NCI-H1092 treated with DMSO at 0.1 percent for 48 hours (cell line): ENCODE measurements around the gene PRG3.
A peak's percentile ranks its signal among the peaks of the same experiment; 100 is the strongest.

Source experiments
- DNase-seq: peaks from one replicate; lab custom pipeline; 2025; lab: John Stamatoyannopoulos, UW

The PRG3 gene, protein sequence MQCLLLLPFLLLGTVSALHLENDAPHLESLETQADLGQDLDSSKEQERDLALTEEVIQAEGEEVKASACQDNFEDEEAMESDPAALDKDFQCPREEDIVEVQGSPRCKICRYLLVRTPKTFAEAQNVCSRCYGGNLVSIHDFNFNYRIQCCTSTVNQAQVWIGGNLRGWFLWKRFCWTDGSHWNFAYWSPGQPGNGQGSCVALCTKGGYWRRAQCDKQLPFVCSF

DNA sequence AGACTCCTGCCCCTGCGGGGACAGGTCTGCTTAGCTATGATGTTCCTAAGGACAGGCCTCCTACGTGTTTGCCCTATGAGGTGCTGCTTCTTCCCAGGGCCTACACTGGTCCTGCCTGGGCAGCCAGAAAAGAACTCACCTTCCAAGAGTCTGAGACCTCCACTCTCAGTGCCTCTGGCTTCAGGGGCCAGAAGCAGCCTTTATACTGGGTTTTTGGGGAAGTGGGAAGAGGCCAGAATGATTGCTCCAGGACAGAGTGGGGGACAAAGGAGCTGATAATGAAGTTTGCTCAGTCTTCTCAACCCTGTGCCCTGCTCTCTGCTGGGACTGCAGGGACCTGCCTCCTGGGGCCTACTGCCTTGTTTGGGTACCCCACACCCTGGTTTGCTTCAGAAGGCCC lies at the start of gene PRG3:
Gene PRG3 (minus strand): TSS at position 176 of the 400 bp plus-strand sequence. CDS start 442 bp downstream, outside the sequence.
- no peak for DNase-seq

DNA sequence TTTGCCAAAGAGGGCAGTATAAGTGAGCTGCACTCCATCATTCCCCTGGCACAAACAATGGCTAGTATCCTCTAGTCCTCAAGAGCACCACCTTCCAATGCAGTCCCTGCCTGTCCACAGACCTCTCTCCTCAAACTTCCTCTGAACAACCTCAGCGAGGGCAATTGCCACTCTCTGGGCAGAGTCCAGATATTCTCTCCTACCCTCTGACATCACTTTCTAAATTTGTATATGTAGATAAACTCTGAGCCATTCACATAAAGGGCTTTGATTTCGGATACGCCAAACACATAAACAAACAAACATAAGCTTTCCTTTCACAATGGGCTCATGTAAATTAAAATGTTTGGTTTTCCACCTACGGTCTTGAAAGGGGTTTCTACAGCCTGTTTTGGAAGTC lies 49.0 kb upstream of the PRG3 start:
- peak; percentile 34 for DNase-seq

DNA sequence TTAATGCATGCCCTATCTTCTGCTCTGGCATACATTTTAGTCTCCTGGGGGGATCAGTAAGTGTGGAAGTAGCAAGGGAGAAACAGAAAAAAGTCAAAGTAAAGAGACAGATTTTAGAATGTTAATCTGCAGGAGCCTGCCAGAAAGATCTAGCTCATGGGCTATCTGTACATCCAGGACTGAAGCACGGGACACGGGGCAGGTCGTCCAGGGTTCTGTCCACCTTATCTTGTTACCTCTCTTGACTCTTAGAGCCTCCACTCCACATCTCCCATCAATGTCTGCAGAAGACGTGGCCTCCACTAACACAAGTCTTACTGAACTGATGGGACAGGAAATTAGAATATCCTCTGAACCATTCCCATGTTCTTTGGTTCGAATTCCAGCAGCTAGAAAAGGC lies 47.7 kb upstream of the PRG3 start:
- no peak for DNase-seq

DNA sequence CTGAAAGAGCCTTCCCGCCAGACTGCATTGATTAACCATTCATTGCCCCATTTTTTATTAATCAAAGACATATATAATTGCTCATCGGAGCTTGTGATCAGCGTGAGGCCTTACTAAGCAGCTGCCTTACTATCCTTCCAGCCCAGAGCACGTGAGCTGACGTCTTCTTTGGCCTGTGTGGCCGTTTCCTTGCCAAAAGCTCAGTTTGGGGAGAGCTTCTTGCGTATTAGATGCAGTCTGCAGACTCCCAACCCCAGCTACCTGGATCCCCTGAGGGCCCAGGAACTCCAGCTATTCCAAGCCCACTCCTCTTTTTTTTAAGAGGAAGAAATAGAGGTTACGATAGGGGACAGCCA lies 46.8 kb upstream of the PRG3 start:
- DNase-seq = no peak

DNA sequence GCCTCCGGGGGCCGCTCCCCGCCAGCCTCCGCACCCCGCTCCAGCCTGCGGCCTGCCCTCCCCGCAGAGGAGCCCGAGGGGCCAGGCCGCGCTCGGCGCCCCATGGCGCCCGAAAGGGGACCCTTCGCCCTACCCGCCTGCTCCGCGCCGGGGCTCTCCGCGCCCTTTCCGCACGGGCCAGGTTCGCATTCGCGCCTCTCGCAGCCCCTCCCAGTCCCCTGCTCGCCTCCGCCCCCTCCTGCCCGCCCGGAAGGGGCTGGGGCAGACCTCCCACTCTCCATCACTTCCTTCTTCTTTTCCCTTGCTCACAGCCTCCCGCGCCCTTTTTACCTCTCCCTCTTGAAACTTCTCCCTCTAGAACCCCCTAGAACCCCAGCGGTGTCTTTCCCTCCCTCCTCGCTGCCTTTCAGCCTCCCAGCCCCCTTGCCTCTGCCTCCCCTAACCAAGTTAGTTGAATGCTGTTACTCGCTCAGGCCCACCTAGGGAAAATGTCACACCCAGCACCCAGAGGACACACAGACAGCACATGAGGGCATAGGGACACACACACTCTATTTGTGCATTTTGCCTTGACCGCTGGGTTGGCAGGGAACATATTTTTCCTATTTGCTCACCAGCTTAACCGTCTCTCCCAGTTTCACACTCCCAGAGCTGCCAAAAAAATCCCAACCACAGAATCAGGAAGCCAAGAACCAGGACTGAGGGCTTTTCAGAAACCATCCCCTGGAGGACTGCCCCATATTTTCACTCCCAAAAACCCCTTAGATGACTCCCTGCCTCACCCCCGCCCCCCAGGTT lies 46.2 kb upstream of the PRG3 start, which contains the start of gene SLC43A3:
Gene SLC43A3 (minus strand): TSS at position 193 of the 798 bp plus-strand sequence. CDS start 949 bp downstream, outside the sequence.
- DNase-seq = peak; percentile 30

DNA sequence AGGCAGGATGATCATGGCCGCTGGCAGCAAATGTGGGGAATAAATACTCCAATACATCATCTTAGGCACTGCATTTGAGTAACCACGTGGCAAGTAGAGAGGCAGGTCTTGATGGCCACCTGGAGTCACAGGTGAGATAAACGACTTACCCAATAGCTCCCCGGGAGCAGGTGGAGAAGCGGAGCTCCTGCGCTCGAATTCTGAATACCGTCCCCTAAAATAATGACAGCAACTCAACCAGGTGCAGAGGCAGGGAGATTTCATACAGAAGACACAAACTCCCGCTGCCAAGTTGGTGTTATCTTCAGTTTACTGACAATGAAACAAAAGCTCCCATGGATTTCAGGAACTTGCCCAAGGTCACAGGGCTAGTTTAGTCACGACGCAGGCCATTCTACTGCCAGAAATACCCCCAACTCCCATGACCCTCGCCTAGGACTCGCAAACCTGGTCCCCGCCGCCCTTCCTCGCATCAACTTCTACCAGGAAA lies 45.5 kb upstream of the PRG3 start:
- peak; percentile 7 for DNase-seq

DNA sequence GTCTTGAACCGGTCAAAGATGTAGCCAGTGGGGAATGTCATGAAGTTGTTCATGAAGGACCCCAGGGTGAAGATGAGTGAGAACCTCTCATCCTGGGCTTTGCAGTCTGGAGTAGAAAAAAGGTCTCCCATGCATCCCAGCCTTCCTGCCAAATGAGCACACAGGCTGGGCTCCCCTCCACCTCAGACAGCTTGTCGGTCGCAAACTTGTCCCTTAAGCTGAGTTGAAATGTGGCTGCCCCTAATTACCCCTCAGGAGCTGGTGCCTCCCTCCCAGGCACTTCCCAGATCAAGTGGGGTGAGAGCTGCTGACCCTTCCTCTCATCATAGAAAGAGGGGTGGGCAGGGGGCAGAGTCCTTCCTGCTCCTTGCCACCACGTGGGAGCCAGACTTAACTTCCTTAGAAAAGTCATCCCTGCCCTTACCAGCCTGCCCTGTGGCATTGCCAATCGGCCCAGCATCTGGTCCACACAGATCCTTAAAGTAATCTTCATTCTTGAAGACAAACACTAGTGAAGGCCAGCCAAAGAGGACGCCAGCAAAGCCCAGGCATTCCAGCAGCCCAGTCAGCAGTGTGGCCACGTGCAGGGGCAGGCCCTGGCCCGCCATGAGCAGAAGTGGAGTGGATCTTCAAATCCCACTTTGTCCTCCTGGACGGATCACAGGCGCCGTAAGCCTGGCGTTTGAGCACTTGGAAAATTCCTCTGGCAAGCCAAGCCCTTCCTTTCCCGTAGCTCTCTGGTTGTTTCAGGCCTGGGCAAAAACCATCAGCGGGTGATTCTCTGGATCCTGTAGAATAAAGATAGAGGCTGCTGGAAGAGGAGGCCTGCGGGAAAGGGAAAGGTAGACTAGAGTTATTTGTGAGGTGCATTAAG lies 44.9 kb upstream of the PRG3 start:
- DNase-seq = no peak

DNA sequence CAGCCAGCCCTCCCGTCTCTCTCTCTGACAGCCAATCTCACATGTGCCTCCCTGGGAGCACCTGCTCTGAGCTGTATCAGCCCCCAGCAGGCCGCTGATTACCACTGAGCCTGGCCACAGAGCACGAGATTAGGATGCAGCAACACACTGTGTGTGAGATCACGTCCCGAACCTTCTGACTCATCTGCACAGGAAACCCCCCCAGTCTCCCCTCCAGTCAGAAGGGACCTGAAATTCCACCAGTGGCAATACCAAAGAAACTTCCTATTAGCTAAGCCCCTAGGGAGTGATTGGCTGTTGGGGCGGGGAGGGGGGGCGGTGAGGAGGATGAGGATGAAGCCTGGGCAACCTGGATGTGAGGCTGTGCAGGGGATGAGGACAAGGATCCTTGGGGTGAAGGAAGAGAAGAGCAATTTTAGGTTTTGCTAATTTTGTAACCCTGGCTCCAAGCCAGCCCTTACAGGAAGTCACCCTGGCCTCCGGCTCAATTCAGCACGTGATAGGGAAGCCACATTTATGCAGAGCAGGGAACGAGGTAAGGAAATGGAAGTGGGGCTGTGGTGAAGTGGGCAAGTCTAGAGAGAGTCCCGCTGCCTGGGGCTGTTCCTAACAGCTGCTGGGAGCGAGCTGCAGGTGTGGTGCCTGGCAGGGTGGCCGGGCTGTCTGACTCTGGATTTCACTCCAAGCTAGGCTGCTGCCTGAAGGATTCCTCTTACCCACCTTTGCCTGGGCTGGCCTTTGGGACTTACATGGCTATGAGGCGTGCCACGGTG lies 44.0 kb upstream of the PRG3 start:
- no peak for DNase-seq

DNA sequence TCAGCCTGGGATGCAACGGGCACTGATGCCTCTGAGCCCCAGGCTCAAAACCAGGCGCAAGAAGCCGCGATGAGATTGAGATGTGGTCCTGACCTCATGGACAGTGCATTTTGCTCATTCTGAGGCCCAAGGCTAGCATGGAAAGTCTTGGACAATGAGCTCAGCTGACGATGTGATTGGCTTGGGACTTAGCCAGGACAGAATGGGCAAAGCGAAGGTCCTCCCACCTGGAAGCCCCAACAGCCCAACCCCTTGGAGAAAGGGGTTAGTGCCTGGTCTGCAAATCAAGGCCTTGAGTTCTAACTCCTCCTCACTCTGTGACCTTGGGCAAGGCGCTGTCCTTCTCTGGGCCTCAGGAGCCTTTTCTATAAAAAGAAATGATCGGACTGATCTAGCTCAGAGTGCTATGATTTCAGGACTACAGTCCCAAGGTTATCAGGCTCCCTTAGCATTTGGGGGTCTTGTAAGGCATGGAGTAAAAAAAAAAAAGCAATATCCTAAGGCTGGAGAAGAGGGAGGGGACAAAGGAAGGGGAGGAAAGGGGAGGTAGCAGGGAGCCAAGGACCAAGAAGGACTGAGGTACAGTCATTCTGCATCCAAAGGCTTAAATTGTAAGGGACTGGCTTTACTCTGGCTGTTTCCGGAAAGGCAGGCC lies 43.3 kb upstream of the PRG3 start:
- no peak for DNase-seq

DNA sequence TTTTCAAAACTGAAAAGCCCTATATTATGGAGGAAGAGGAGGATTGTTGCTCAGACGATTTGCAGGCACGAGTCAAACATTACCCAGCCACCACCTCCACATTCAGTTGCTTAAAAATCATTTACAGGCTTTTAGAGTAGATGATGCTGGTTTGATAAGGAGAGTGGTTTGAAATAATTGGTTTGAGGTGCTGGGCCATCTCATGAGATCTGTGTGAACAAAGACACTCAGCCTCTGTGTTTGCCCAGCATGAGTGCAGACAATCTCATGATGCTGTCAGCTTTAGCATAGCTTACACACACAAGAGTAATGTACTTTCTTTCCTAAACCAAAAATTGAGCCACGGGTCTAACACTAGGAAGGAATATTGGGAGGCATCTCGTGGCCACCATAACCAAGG lies 41.7 kb upstream of the PRG3 start:
- no peak for DNase-seq

DNA sequence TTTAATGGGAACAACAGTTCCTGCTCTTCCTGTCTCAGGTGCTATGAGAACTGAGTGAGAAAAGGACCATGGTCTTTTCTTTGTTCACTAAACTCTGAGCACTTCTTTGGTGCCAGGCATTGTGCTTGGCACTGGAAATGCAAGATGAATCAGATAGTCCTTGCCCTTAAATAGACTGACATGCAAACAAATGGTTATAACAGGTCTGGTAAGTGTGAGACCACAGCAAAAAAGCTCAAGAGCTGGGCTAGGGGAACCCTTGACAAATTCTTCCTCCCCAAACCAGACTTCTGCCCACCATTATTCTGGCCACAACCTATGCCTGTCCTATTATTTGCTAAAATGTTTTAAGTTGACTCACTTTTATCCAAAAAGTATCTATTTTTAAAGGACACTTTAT lies 40.9 kb upstream of the PRG3 start:
- DNase-seq = no peak

DNA sequence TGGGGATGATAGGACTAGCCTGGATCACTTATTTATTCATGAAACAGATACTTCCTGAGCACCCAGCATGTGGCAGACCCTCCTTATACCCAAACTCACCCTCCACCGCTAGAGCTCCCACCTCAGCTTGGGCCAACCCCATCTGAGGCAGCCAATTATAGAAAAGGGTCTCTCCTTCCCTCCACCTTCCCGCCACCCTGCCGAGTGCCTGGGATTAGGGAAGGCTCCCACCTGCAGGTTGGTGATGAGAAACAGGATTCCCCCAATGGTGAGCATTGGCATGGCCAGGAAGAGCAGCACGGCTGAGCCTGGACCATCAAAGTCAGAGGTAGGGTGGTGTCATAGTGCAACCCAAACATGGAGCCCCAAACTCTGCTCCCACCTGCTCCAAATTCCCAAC lies 40.1 kb upstream of the PRG3 start:
- no peak for DNase-seq

DNA sequence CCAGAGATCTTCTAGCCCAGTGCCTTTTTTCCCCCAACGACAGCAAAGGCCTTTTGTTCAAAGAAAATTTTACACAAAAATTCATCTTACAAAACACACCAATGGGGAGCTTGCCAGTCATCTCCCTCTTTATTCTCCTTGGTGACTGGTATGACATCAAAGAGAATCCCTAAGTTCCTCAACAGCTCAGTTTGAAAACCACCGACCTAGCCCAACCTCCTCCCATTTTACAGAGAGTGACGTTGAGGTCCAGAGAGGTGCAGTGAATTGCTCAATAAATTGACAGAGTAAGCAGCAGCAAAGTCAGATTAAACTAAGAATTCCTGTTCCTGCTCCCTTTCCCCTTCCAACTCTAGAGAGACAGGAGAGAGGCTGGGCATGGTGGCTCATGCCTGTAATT lies 38.2 kb upstream of the PRG3 start:
- no peak for DNase-seq

DNA sequence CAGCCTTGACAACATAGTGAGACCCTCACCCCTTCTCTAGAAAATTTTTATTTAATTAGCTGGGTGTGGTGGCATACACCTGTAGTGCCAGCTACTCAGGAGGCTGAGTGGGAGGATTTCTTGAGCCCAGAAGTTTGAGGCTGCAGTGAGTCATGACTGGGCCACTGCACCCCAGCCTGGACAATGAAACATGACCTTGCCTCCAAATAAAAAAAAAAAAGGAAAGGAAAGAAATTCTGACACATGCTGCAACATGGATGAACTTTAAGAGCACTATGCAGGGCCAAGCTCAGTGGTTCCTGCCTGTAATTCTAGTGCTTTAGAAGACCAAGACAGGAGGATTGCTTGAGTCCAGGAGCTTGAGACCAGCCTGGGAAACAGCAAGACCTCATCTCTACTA lies 37.2 kb upstream of the PRG3 start:
- no peak for DNase-seq

DNA sequence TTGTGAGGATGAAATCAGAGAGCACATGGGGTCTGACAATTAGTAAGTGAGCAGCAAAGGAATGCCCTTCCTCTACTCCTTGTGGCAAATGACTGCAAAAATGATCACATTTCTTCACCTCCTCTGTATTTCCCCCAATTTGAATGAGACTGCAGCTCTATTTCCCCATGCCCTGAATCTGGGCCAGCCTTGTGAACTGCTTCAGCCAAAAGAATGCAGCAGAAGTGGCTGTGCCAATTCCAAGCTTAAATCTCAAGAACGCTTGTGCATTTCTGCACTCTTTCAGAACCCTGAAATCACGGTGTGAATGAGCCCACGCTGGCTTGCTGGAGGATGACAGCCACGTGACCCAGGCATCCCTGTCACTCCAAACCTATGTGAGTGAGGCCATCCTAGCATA lies 36.1 kb upstream of the PRG3 start:
- DNase-seq = no peak

DNA sequence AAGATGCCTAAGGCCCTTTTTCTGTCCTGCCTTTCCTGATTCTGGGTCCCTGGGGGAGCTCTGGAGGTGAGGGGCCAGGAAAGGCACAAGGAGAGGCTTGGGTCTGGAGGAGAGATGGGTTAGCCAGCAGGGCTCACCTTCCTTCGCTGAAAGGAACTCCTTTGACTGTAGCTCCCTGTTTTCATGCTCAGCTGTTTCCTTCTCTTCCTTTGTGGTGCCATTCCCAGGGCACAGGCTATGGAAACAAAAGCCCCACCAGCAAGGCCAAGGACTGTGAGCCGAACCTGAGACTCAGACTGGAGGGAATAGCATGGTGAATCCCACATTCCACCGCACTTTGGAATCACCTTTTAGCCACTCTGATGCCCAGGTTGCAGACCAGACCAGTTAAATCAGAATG lies 35.5 kb upstream of the PRG3 start:
- no peak for DNase-seq

DNA sequence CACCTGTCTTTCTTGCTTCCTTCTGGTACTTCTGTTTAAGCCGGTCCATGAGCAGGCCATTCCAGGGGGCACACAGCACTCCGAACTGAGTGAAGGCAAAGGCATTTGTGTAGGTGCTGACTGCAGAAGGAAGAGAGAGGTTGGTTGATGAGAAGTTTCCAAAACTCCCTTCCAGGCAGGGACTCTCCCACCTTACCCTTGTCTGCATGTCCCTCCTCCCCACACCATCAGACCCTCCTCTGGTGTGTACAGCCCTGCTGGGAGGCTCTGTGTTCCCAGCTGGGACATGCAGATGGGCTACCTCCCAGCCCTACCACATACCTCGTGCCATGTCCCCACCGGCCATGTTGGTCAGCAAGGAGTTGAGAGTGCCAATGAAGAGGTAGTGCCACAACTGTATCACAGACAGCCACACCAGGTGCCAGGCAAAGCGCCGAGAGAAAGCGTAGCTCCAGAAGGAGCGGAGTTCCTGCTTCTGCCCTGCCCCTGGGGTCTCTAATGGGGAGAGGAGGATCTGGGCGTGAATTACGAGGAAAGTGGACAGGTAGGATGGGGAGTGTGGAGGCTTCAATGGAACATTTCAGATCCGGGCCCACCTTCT lies 33.8 kb upstream of the PRG3 start:
- no peak for DNase-seq

DNA sequence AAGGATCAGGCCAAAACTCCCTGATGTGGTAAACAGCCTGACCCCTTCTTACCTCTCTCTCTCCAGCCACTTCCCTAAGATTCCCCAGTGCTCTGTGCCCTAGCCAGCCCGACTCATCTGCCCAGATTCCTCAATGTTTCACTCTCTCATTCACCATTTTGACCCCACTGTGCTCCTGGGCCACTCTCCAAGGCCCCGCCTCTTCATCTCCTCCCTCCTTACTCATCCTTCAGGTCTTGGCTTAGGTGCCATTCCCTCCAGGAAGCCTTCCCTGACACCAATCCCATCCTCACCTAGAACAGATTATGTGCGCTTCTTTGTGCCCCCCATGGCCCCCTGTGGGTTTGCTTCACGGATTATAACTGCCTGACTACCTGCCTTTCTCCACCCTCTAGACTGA lies 32.7 kb upstream of the PRG3 start:
- DNase-seq = no peak

DNA sequence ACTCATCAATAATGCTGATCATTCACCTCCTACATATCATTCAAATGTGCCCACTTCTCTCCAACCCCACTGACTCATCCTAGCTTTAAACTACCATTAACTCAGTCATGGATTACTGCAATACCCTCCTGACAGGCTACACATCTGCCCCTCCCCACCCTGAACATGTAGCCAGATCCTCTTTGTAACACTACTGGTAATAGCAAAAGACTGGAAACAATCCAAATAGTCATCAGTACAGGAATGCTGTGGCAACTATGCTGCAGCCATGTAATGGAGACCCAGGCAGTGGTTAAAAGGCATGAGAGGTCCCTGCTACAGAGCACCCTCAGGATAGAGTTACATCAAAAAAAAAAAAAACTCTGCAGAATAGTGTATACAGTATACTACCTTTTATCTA lies 29.3 kb upstream of the PRG3 start:
- DNase-seq = no peak

DNA sequence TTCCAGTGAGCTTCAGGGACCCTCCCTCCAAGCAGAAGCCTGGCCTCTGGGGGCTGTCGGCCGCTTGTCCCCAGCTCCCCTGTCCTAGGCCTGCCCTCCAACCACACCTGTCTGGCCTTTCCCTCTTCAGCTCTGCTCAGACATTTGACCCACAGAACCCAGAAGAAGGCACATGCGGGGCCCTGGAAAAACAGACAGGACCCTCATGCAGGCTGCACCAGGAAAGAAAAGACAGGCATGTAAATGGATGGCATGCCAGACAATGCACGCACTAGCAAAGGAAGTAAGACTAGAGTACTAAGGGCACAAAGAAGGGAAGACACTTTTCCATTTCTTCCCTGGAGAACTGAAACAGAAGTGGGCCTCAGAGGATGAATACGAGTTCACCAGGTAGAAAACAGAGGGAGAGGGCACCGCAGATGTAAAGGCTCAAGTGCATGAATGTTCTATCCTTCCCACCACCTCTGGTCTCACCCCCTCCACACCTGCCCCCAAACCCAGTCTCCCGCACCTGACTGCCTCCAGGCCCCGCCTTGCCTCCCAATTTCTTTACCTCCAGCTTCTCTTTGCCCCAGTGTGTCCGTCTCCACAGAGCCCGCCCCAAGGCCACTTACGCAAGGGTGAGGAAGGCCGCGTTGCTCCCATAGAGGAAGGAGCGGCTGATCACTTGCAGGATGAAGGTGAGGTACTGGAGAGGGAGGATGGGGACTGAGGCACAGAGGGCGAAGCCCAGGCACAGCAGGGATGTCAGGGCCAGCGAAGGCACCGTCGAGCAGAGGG lies 28.6 kb upstream of the PRG3 start:
- DNase-seq = no peak
